ENCODE results near the gene CDK5R2.

The CDK5R2 gene

DNA sequence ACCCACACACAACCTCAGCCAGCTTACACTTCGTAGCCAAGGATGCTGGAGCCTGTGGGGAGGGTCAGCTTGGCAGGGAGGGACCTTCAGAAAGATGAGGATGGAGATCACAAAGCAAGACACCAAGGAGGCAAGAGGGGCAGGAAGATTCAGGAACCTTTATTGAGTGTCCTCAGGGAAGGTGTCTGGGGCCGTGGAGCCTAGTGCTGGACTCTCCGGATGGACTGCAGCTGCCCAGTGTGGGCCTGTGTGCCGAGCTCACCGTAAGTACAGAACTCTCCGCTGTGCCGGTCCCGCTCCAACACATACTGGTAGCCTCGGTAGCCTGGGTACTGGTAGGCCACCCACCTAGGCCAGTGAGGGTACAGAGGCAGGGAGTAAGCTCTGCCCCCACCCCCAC, 30.6 kb downstream of the CDK5R2 start:
- DNase-seq = no peak

DNA sequence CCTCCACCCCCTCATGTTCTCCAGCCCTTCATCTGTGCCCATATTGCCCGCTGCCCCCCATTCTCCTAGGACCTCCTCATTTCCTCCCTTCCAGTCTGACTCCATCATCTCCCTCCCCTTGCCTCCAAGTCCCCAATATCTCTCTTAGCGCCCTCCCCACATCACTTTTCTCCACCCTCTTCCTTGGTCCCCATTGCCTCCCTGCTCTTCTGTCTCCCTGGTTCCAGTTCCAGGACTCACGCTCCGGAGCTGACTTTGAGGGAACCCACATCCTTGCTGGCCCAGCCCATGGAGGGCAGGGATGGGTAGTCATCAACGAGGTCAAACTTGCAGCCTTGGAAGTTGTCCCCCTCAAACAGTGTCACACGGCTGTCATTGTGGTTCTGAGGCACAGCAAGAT, 31.1 kb downstream of the CDK5R2 start:
- DNase-seq = no peak

DNA sequence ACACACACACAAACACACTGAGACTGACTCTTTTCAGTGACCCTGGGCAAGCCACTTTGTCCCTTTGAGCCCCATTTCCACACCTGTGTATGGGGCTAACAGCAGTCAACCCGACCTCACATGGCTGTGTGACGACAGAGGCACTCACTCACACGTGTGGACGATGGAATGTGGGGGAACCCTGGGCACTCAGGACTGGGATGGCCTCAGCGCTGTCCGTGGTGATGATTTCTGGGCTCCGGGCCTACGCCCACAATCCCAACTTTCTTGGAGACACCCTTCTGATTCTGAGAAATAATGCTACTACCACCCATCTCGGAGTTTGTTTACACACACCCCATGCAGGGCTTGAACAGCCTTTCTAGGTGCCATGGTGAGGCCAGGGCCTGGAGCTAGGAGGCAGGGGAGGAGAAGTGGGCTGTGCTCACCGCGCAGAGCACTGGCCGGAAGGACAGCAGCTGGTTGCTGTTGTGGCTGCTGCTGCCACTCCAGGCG, 32.3 kb downstream of the CDK5R2 start:
- no peak for DNase-seq

GRCh38 chr2:218992196-218992595, 32.7 kb downstream of the CDK5R2 start:
- DNase-seq = no peak

DNA sequence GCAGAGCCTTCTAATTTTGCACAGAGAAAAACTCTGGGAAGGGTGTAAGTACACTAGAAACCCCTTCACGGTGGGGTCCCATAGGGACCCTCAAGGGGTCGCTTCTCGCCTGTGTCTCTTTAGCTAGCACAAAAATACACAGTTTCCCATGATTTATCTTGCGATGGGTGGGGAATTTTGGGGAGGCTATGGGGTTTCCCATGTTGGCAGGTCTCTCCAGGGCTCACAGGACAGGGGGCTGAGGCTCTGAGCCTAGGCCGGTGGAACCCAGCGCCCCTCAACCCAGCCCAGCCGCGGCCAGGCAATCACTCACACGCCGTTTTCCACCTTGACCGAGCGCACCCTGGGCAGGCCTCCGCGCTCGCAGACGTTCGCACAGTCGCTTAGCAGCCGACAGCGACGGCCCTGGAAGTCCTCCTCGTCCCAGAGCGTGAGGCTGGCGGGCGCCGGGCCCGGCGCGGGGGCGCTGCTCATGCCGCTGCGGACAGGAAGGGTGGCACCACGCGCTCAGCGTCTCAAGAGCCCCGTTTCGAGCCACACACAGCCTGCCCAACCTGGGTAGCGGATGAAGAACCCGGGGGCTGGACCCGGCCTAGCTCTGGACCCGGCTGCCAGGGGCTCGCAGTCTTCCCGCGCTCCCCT, 33.4 kb downstream of the CDK5R2 start:
- no peak for DNase-seq

GRCh38 chr2:218993345-218994315, 34.2 kb downstream of the CDK5R2 start, which contains the start of gene CRYBA2:
TSS of gene CRYBA2 (minus strand) at chr2:218993422. CDS start at chr2:218993176, 246 bp downstream.
- DNase-seq = no peak

- DNase-seq = no peak
These were observed 36.1 kb downstream of the CDK5R2 start for GRCh38 chr2:218995561-218995960.

DNA sequence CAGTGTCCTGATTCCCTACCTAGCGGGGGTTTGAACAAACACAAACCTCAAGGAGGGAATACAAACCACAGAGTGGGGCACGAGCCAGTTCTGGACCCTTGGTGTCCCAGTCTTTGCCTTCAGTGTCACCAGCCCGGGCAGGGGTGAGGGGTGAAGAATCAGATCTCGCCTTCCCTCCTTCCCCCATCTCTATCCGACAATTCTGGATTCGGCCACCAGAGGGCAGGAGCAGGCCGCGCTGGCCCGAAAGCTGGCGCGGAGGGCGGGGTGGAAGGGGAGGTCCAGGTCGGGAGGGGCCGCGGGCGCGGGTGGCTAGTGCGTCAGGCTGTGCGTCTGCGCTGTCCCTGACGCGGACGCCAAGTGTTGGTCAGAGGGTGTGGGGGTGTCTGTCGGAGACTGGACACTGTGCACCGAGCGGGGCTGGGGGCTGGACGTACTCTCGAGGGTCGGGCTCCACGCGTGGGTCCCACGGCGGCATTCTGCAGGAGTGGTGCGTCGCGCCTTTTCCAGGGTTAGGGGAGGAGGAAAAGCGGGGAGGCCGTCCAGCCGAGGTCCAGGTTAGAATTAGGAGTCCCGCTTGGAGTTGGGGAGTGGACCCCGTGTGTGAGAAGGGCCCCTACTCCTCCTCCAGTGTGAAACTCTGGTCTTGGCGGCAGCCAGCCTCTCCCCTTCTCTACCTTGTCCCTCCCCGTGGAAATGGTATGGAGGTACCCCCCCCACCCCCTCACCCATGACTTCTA, 36.7 kb downstream of the CDK5R2 start:
- DNase-seq = peak; percentile 38

GRCh38 chr2:218996937-218997336, 37.5 kb downstream of the CDK5R2 start:
- DNase-seq = no peak

DNA sequence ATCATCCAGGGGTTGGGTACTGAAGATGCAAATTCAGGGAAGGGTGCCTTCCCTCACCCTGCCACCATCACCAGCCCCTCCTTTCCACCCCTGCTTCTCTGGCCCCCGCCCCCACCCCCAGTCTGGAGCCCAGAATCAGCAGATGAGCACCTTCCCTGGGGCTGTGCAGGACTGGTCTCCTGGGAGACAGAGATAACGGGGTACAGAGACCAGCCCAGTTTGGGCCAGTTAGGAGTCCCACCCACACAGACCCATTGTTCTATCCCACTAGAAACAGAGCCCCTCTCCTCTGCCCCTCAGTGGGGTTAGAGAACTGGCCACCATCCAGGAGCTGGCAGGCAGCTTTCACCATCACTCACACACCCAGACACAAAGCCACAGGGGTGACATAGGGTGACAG, 38.3 kb downstream of the CDK5R2 start:
- DNase-seq = no peak

DNA sequence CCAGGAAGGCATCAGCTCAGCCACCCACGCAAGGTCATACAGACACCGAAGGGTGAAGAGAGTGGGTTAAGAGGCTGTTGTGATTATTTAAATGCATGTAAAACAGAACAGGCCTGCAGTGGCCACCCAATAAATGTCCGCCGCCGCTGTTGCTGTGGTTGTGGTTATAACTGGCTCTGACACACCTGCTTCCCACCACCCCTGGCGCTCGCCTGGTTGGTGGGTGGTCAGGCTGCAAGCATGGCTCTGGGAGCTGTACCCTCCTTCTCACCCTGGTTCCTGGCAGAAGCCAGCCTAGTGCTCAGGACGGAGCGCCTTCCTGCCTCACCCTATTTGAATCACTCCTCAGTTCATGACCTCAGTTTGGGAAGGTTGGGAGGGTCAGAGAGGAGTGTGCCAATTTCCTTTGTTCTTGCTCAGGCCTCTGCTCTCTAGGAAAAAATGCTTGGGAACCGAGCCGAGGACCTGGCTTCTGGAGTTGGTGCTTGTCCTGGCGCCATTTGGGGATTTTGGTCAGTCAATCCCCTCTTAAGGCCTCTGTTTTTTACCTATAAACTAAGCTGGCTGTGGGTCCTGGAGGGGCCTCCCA, 39.0 kb downstream of the CDK5R2 start:
- no peak for DNase-seq

GRCh38 chr2:218999021-218999880, 39.8 kb downstream of the CDK5R2 start:
- DNase-seq = no peak

GRCh38 chr2:218999881-219000568, 40.6 kb downstream of the CDK5R2 start:
- DNase-seq = no peak

DNA sequence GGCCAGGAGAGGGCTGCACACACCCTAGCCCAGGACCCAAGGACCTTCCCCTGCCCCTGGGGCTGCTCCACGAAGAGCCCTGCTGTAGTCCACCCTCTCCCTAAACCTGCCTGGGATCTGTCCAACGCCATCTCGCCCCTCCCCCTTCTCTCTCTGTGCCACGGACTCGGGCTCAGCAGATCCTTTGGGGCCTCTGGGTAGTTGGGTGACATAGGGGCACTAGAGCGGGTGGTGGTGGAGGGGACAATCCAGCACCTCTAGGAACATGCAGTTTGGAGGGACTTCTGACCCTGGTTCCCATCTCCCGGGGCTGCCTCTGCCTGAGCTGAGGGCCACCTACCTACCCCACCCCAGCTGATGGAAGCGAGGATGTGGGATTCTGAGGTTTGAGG, 41.1 kb downstream of the CDK5R2 start:
- DNase-seq = no peak

GRCh38 chr2:219001100-219001576, 41.7 kb downstream of the CDK5R2 start:
- DNase-seq = no peak

DNA sequence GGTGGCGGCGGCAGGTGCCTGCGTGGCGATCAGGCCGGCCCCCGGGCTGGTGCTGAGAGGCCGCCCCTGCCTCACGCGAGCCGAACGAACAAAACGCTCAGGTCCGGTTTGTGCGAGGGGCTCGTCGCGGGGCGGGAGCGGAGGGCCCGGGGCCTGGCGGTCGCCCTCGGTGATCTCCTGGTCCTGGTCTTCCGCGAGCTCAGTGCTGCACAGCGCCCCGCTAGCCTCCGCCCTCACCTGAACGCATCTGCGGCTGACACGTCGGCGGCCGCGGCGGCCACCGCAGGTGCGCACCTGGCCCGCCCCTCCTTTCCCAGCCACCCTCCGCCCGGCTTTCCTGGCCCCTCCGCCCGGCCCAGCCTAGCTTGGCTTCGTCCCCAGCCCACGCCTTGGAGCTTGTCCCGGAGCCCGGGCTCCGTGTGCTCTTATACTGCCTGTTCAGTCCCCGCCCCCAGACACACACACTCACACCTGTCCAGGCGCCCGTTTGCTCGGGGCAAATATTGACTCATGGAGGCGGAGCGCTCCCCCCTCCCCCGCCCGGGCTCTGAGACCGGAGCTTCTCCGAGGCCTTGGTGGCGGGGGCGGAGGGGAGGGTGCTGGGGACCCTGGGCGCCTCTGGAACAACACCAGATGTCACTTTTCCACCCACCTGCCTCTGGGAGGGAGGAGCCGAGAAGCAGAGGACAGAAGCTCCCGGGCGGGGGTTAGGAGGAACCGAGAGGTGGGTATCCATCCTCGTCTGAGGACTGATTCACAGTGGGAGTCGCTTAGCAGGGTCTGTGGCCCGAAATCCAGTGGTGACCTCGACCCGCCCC, 42.3 kb downstream of the CDK5R2 start:
- DNase-seq = no peak

- no peak for DNase-seq
These were observed 43.2 kb downstream of the CDK5R2 start for GRCh38 chr2:219002395-219003266.

DNA sequence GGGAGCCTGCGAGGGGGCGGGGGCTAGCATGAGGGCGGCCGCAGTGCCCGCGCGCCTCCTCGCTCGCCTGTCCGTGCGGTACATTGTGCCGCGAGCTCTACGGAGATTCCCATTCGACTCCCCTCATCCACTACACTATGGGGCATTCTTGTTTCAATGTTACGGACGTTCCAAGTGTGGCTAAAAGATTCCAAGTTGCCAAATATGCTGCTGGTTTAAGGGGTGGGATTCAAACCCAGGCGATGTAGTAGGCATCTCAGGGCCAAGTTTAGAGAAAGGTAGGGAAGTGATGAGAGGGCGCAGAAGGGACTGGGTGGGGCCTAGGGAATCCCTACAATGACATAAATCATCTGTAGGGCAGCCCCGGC, 43.8 kb downstream of the CDK5R2 start:
- no peak for DNase-seq

GRCh38 chr2:219003979-219004378, 44.5 kb downstream of the CDK5R2 start:
- DNase-seq = no peak
